Muscle of leg (tissue), 11 donors: ENCODE measurements around the gene CDH13. TPM values are rescaled to one million over a fixed set of nuclear protein-coding genes. Genes with fewer than 3 reads are reported as not detected.

Experiments used
- DNase-seq: peaks from one replicate; pipeline ENCODE4 v3.0.0; 2013
- H3K27ac ChIP-seq: one replicate; pipeline ENCODE4 v1.5.1; 2013; ENCODE audit warnings: mild to moderate bottlenecking, low read length, control low read depth
- H3K27me3 ChIP-seq: one replicate; pipeline ENCODE4 v1.6.1; 2013; ENCODE audit warnings: low read length; ENCODE audit not compliant: control insufficient read depth, insufficient read depth
- H3K36me3 ChIP-seq: one replicate; pipeline ENCODE4 v1.6.1; 2013; ENCODE audit warnings: low read length; ENCODE audit not compliant: control insufficient read depth, insufficient read depth
- H3K4me1 ChIP-seq: one replicate; pipeline ENCODE4 v1.6.1; 2013; ENCODE audit warnings: low read length; ENCODE audit not compliant: control insufficient read depth, insufficient read depth
- H3K4me3 ChIP-seq: one replicate; pipeline ENCODE4 v1.5.1; 2013; ENCODE audit warnings: low read length, control low read depth
- H3K9me3 ChIP-seq: replicated peaks from 2 replicates; pipeline ENCODE4 v1.6.1; 2013; ENCODE audit warnings: low read depth, low read length; ENCODE audit not compliant: control insufficient read depth
- WGBS: methylation state at CpG from one replicate; pipeline ENCODE4 v1.1.5; 2013; ENCODE audit warnings: missing lambda C conversion rate; ENCODE audit not compliant: insufficient coverage; 5-methylcytosine and 5-hydroxymethylcytosine counted together
- polyA plus RNA-seq, 8 donors: library from polyadenylated mRNA; unstranded; fragments of 120-200 nt; gene quantifications; one replicate each; pipeline versions ENCODE4 v1.2.1 to v1.2.3, GENCODE V29; 2013; ENCODE audit warnings: inconsistent platforms in 1 of 8, low replicate concordance in 1 of 8; ENCODE audit not compliant: insufficient read length in 8 of 8, insufficient read depth in 1 of 8
- total RNA-seq: library from RNA; stranded (reverse); fragments of 120-200 nt; gene quantifications from one replicate; pipeline ENCODE4 v1.2.4, GENCODE V29; 2013

CDH13 gene
- total and polyA plus RNA-seq, 9 donors, result 30.5 to 55.7 (median 47.9) TPM

DNA sequence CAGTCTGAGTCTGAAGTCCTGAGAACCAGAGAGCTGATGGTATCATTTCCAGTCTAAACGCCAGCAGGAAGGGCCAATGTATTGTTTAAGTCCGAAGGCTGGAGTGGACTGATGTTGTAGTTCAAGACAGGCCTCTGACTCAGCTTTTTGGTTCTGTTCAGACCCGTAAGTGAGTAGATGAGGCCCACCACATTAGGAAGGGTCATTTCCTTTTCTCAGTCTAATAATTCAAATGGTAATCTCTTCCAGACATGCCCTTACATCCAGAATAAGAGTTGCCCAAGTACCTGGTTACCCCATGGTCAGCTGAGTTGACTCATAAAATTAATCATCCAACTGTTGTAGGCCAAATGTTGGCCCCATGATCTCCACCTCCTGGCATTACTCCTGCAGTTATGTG is 738.4 kb downstream of the CDH13 start:
- Histone ChIP-seq H3K9me3 (no peaks in the 10 kb centered on the region), H3K4me3 (no peak overlapping the region), H3K4me1 (no peaks in the 10 kb centered on the region), H3K27me3 (no peaks in the 10 kb centered on the region), H3K36me3 (no peaks in the 10 kb centered on the region), H3K27ac (no peak overlapping the region)
- 60% methylated on average over 1 of the region's 3 CpGs for WGBS
- DNase-seq, result no peak

DNA sequence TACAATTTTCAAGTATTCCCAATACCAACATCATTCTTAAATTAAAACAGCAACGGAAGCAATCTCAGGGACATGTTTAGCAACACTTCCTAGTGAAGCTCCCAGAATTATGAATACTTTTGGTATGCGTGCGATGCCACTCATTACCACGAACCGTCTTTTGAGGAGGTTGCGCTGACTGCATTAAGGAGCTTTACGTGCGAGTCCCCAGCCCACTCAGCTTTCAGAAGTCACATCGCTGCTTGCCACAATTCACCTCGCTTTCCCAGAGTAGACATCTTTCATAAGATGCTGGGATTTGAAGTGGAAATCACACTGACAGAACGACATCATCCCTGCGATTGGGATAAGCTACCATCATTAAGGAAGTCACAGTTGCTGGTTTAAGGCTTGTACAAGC is 739.5 kb downstream of the CDH13 start:
- 87% methylated on average over 9 of the region's 12 CpGs for WGBS
- no peaks in the 10 kb centered on the region for H3K27me3 ChIP-seq
- H3K27ac ChIP-seq, result no peak overlapping the region
- H3K4me3 ChIP-seq, result no peak overlapping the region
- no peaks in the 10 kb centered on the region for H3K36me3 ChIP-seq
- no peaks in the 10 kb centered on the region for H3K9me3 ChIP-seq
- H3K4me1 ChIP-seq, result no peaks in the 10 kb centered on the region
- no peak for DNase-seq

DNA sequence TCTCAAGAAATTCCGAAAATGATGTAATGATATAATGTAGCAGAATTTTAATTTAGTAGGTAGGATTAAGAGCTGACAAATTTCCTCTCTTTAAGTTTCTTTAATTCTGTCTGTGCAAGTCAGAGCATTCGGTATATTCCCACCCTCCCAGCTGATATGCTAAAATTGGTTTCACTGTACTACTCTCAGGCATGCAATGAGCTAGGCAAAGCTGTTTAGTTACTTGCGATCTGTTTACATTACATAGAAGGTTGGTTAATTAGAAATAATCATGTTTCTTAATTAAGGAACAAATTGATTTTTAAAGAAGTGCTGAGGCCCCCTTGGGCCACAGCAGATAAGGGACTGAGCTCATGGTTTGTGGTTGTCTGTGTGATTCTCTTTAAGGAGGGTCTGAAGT is 748.2 kb downstream of the CDH13 start:
- no CpG with 5 or more reads among the region's 3 CpGs for WGBS
- Histone ChIP-seq H3K4me1 (no peaks in the 10 kb centered on the region), H3K4me3 (no peak overlapping the region), H3K27me3 (no peaks in the 10 kb centered on the region), H3K36me3 (no peaks in the 10 kb centered on the region), H3K27ac (no peak overlapping the region), H3K9me3 (no peaks in the 10 kb centered on the region)
- no peak for DNase-seq

DNA sequence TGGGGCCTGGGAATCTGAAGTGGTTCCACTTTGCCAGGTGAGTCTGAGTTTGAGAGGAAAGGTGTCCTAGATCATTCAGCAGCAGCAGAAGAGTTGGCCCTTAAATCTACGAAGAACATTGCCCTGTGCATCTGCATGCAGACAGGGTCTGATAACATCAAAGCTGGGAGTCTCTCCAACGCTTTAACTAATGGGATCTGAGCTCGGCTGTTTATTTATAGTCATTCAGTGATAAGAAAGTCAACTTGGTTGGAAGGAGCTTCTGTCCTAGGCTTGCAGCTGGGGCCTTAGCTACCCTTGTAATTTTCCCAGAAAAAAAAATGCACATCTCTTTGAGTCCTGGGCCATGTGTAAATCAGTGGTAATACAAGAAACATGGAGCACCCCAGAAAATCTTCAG is 763.0 kb downstream of the CDH13 start:
- Histone ChIP-seq H3K9me3 (no peaks in the 10 kb centered on the region), H3K4me3 (no peak overlapping the region), H3K4me1 (no peaks in the 10 kb centered on the region), H3K27me3 (no peaks in the 10 kb centered on the region), H3K27ac (no peak overlapping the region), H3K36me3 (no peaks in the 10 kb centered on the region)
- 50% methylated on average over 1 of the region's 3 CpGs for WGBS
- no peak for DNase-seq

DNA sequence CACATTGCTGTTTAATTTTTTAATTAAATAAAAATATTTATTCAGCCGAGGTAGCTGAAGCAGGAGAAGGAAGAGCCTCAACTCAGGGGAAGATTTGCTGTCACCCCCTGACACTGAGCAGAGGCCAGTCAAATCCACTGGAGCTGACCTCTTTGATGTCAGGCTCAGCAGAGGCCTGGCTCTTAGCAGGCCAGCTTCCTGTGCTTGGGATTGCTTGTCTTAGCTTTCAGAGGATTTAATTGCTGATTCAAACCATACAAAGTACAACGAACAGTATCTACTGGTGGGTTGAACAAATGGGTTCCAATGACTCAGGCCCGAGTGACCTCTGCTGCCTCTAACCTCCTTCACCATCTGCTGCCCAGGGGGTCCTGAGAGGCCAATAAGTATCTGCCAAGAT is 764.0 kb downstream of the CDH13 start:
- Histone ChIP-seq H3K4me3 (no peak overlapping the region), H3K9me3 (no peaks in the 10 kb centered on the region), H3K27me3 (no peaks in the 10 kb centered on the region), H3K4me1 (no peaks in the 10 kb centered on the region), H3K36me3 (no peaks in the 10 kb centered on the region), H3K27ac (no peak overlapping the region)
- no peak for DNase-seq
- WGBS, result 36% methylated on average over 1 of the region's 3 CpGs

DNA sequence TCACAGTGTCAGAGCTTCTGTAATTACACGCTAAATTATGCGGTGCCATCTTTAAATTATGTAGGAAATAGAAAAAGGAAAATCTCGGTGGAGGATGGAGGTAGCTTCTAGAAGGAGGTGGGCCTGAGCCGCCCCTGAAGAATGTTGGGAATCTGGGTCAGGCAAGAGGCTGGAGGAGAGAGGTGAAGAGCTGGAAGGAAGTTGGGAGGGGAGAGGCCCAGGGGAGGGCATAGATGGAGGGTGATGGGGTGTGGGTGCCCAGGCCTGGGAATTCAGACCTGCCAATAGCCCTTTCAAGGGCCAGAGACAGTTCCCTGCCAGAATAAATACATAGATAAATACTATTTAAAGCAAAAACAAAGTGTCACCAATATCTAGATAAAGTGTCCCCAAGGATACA is 766.0 kb downstream of the CDH13 start:
- no peaks in the 10 kb centered on the region for H3K9me3 ChIP-seq
- H3K4me1 ChIP-seq, result no peaks in the 10 kb centered on the region
- DNase-seq, result no peak
- H3K27ac ChIP-seq, result no peak overlapping the region
- 89% methylated on average over 4 of the region's 4 CpGs for WGBS
- no peaks in the 10 kb centered on the region for H3K36me3 ChIP-seq
- H3K4me3 ChIP-seq, result no peak overlapping the region
- H3K27me3 ChIP-seq, result no peaks in the 10 kb centered on the region

- Histone ChIP-seq H3K27me3 (no peaks in the 10 kb centered on the region), H3K9me3 (no peaks in the 10 kb centered on the region), H3K4me1 (no peaks in the 10 kb centered on the region), H3K4me3 (no peak overlapping the region), H3K27ac (no peak overlapping the region), H3K36me3 (no peaks in the 10 kb centered on the region)
- 43% methylated on average over 3 of the region's 6 CpGs for WGBS
- DNase-seq, result no peak
Measured at GRCh38 chr16:83393196-83393981, 766.6 kb downstream of the CDH13 start.

GRCh38 chr16:83397601-83398291 is 771.0 kb downstream of the CDH13 start:
- no peak for DNase-seq
- H3K27ac ChIP-seq, result no peak overlapping the region

GRCh38 chr16:83400234-83400633 is 773.5 kb downstream of the CDH13 start:
- Histone ChIP-seq H3K27me3 (no peaks in the 10 kb centered on the region), H3K4me1 (no peaks in the 10 kb centered on the region), H3K4me3 (no peak overlapping the region), H3K9me3 (no peaks in the 10 kb centered on the region), H3K27ac (no peak overlapping the region), H3K36me3 (no peaks in the 10 kb centered on the region)
- WGBS, result 46% methylated on average over 4 of the region's 4 CpGs
- no peak for DNase-seq

More at GRCh38 chr16:83397601-83398291, 771.0 kb downstream of the CDH13 start:
- H3K27me3 ChIP-seq, result no peaks in the 10 kb centered on the region
- H3K4me3 ChIP-seq, result no peak overlapping the region
- no peaks in the 10 kb centered on the region for H3K36me3 ChIP-seq
- H3K9me3 ChIP-seq, result no peaks in the 10 kb centered on the region
- WGBS, result no CpG with 5 or more reads among the region's 4 CpGs
- no peaks in the 10 kb centered on the region for H3K4me1 ChIP-seq

- no peak for DNase-seq
- H3K4me1 ChIP-seq, result no peaks in the 10 kb centered on the region
- H3K9me3 ChIP-seq, result no peaks in the 10 kb centered on the region
- 79% methylated on average over 2 of the region's 6 CpGs for WGBS
- no peaks in the 10 kb centered on the region for H3K27me3 ChIP-seq
- H3K27ac ChIP-seq, result no peak overlapping the region
- H3K36me3 ChIP-seq, result no peaks in the 10 kb centered on the region
- H3K4me3 ChIP-seq, result no peak overlapping the region
Measured at GRCh38 chr16:83402160-83402814, 775.5 kb downstream of the CDH13 start.
